ENCODE measurements around the gene CCDC51. TPM values are rescaled to one million over a fixed set of nuclear protein-coding genes. Genes with fewer than 3 reads are reported as not detected.

The CCDC51 gene
- polyA plus RNA-seq, 1 donor (not counting 4 experiments of a cell fraction or from before 2014, with no cell fraction given): 27.9 TPM

DNA sequence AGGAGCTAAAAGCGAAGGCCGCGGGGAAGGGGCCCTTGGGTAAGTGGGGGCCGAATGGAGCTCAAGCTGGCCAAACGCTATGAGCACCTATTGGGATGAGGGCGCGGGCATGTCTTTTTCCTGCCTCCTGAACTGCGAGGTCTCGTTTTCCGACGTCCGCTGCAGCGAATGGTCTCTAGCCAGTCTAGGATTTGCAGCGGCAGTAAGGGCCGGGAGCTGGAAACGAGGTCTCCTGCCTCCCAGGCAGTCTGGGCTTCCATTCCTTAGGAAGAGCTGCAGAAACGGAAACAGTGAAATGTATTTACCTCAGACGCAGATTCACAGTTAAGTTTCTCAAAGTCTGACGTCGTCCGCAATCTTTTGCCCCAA, 655 bp upstream of the CCDC51 start:
- peak overlapping the region; percentile 86 for H3K4me2 ChIP-seq (ENCODE audit: control insufficient read depth, extremely low read depth, insufficient read depth, low read depth, low read length)
- H3K9me3 ChIP-seq (ENCODE audit: control insufficient read depth, low read depth, low read length): no peaks in the 10 kb centered on the region
- H3K27ac ChIP-seq (ENCODE audit: control insufficient read depth, insufficient read depth, low read length): peak overlapping the region; percentile 88
- H3K36me3 ChIP-seq (ENCODE audit: control insufficient read depth in 2 of 2, extremely low read depth in 1 of 2, insufficient read depth in 2 of 2, low read length in 2 of 2): peaks cover 6 to 10% of the 10 kb centered on the region in 2 experiments
- TF ChIP-seq CTCF (optimal IDR thresholded peaks at IDR 0.05 in 1 of 3, IDR thresholded peaks at IDR 0.05 in 1 of 3, conservative IDR thresholded peaks at IDR 0.05 in 1 of 3; ENCODE audit: extremely low read depth in 1 of 3, insufficient read depth in 2 of 3, low read length in 3 of 3) (no peak), EZH2 (IDR thresholded peaks at IDR 0.05; ENCODE audit: low read length) (no peak)
- FAIRE-seq (peak; percentile 9), DNase-seq (ENCODE audit: low read depth, low spot score) (no peak)
- H2AFZ ChIP-seq (ENCODE audit: control insufficient read depth, low read length): peak overlapping the region; percentile 10
- H3K4me1 ChIP-seq (ENCODE audit: control insufficient read depth, extremely low read depth, insufficient read depth, low read length): peaks cover 18% of the 10 kb centered on the region
- peaks cover 3% of the 10 kb centered on the region for H3K9me1 ChIP-seq (ENCODE audit: control insufficient read depth, extremely low read depth, insufficient read depth, low read length)
- H4K20me1 ChIP-seq (ENCODE audit: control insufficient read depth, extremely low read depth, insufficient read depth, low read length): peaks cover 4% of the 10 kb centered on the region
- H3K79me2 ChIP-seq (ENCODE audit: control insufficient read depth, insufficient read depth, low read length): peaks cover 38% of the 10 kb centered on the region
- no peaks in the 10 kb centered on the region for H3K27me3 ChIP-seq (ENCODE audit: control insufficient read depth, extremely low read depth, insufficient read depth, low read length)
- dilution Hi-C loops (cut with MboI; ENCODE audit: extremely low pct_ligation_motif_present, low sequenced_read_pairs): loop anchor here (25.0 kb wide), 1 partner anchor 178 kb away; no protein-coding TSS in a partner anchor
- H3K4me3 ChIP-seq (ENCODE audit: control insufficient read depth in 2 of 3, extremely low read depth in 1 of 3, insufficient read depth in 2 of 3, low read depth in 1 of 3, low read length in 3 of 3): peak overlapping the region; percentile 65 to 99 (median 98)
- peak overlapping the region; percentile 92 for H3K9ac ChIP-seq (ENCODE audit: control insufficient read depth, extremely low read depth, insufficient read depth, low read length)

GRCh38 chr3:48437812-48438211, 2.1 kb downstream of the CCDC51 start:
- Histone ChIP-seq H3K27me3 (ENCODE audit: control insufficient read depth, extremely low read depth, insufficient read depth, low read length) (no peaks in the 10 kb centered on the region), H3K79me2 (ENCODE audit: control insufficient read depth, insufficient read depth, low read length) (peaks cover 38% of the 10 kb centered on the region)
- FAIRE-seq: no peak

More at GRCh38 chr3:48437812-48438211, 2.1 kb downstream of the CCDC51 start:
- Histone ChIP-seq H2AFZ (ENCODE audit: control insufficient read depth, low read length) (no peak overlapping the region), H3K36me3 (ENCODE audit: control insufficient read depth in 2 of 2, extremely low read depth in 1 of 2, insufficient read depth in 2 of 2, low read length in 2 of 2) (peaks cover 5 to 24% of the 10 kb centered on the region in 2 experiments), H4K20me1 (ENCODE audit: control insufficient read depth, extremely low read depth, insufficient read depth, low read length) (peaks cover 4% of the 10 kb centered on the region), H3K4me1 (ENCODE audit: control insufficient read depth, extremely low read depth, insufficient read depth, low read length) (peaks cover 43% of the 10 kb centered on the region), H3K9me3 (ENCODE audit: control insufficient read depth, low read depth, low read length) (no peaks in the 10 kb centered on the region), H3K4me2 (ENCODE audit: control insufficient read depth, extremely low read depth, insufficient read depth, low read depth, low read length) (no peak overlapping the region), H3K9ac (ENCODE audit: control insufficient read depth, extremely low read depth, insufficient read depth, low read length) (no peak overlapping the region), H3K27ac (ENCODE audit: control insufficient read depth, insufficient read depth, low read length) (no peak overlapping the region), H3K9me1 (ENCODE audit: control insufficient read depth, extremely low read depth, insufficient read depth, low read length) (peaks cover 3% of the 10 kb centered on the region), H3K4me3 (ENCODE audit: control insufficient read depth in 2 of 3, extremely low read depth in 1 of 3, insufficient read depth in 2 of 3, low read depth in 1 of 3, low read length in 3 of 3) (no peak overlapping the region)
- TF ChIP-seq EZH2 (IDR thresholded peaks at IDR 0.05; ENCODE audit: low read length): no peak
- no peak for TF ChIP-seq CTCF (optimal IDR thresholded peaks at IDR 0.05 in 1 of 3, IDR thresholded peaks at IDR 0.05 in 1 of 3, conservative IDR thresholded peaks at IDR 0.05 in 1 of 3; ENCODE audit: extremely low read depth in 1 of 3, insufficient read depth in 2 of 3, low read length in 3 of 3)
- no peak for DNase-seq (ENCODE audit: low read depth, low spot score)
- dilution Hi-C loops (cut with MboI; ENCODE audit: extremely low pct_ligation_motif_present, low sequenced_read_pairs): loop anchor here (25.0 kb wide), 1 partner anchor 176 kb away; no protein-coding TSS in a partner anchor

Data from keratinocyte (primary cell).